Superior temporal gyrus (tissue), 1 donor: ENCODE measurements around the gene LAMB4.

Source experiments
- DNase-seq: peaks from one replicate; pipeline ENCODE4 v3.0.0-alpha.2; 2016; ENCODE audit errors: extremely low spot score

LAMB4 gene

GRCh38 chr7:108104324-108104723 lies 25.8 kb downstream of the LAMB4 start:
- no peak for DNase-seq

GRCh38 chr7:108103558-108104298 lies 26.4 kb downstream of the LAMB4 start:
- DNase-seq = no peak

- no peak for DNase-seq
These were observed 27.4 kb downstream of the LAMB4 start for GRCh38 chr7:108102671-108103312.

- no peak for DNase-seq
These were observed 28.4 kb downstream of the LAMB4 start for GRCh38 chr7:108101759-108102158.

- DNase-seq = no peak
These were observed 30.4 kb downstream of the LAMB4 start for GRCh38 chr7:108099713-108100112.

GRCh38 chr7:108097703-108098102 lies 32.5 kb downstream of the LAMB4 start:
- DNase-seq = no peak

GRCh38 chr7:108096996-108097395 lies 33.2 kb downstream of the LAMB4 start:
- no peak for DNase-seq

- peak; percentile 23 for DNase-seq
These were observed 35.0 kb downstream of the LAMB4 start for GRCh38 chr7:108094933-108095710.

- no peak for DNase-seq
These were observed 35.8 kb downstream of the LAMB4 start for GRCh38 chr7:108094346-108094745.

GRCh38 chr7:108093851-108094331 lies 36.3 kb downstream of the LAMB4 start:
- no peak for DNase-seq

GRCh38 chr7:108093341-108093740 lies 36.8 kb downstream of the LAMB4 start:
- no peak for DNase-seq

- DNase-seq = no peak
These were observed 38.7 kb downstream of the LAMB4 start for GRCh38 chr7:108091461-108091831.

- no peak for DNase-seq
These were observed 39.2 kb downstream of the LAMB4 start for GRCh38 chr7:108090791-108091460.

- DNase-seq = no peak
These were observed 40.8 kb downstream of the LAMB4 start for GRCh38 chr7:108089381-108089780.

- DNase-seq = no peak
These were observed 41.4 kb downstream of the LAMB4 start for GRCh38 chr7:108088729-108089128.

GRCh38 chr7:108087778-108088177 lies 42.4 kb downstream of the LAMB4 start:
- no peak for DNase-seq

GRCh38 chr7:108086962-108087361 lies 43.2 kb downstream of the LAMB4 start:
- no peak for DNase-seq

GRCh38 chr7:108086546-108086945 lies 43.6 kb downstream of the LAMB4 start:
- DNase-seq = no peak

- peak; percentile 71 for DNase-seq
These were observed 46.2 kb downstream of the LAMB4 start for GRCh38 chr7:108083980-108084379.

- no peak for DNase-seq
These were observed 50.2 kb downstream of the LAMB4 start for GRCh38 chr7:108079648-108080591.

GRCh38 chr7:108079276-108079647 lies 50.9 kb downstream of the LAMB4 start:
- no peak for DNase-seq
